ENCODE results near the gene ALK. TPM values are rescaled to one million over a fixed set of nuclear protein-coding genes. Genes with fewer than 3 reads are reported as not detected.

Gene ALK
- total RNA-seq, 1 experiment from 2014 or later = not detected

GRCh38 chr2:29783666-29784065 lies 137.7 kb downstream of the ALK start:
- Histone ChIP-seq H3K4me1 (ENCODE audit: insufficient read depth, low read length) (peaks cover 2% of the 10 kb centered on the region; the same call in 1 of the 2 replicates), H3K9me3 (ENCODE audit: control insufficient read depth, low read depth, low read length) (no peaks in the 10 kb centered on the region), H2BK15ac (ENCODE audit: low read depth, low read length) (no peak overlapping the region), H2BK12ac (ENCODE audit: insufficient read length, low read depth, low read length) (no peak overlapping the region), H4K8ac (replicated peaks; ENCODE audit: insufficient read length, low read depth, low read length) (no peak overlapping the region), H3K4me2 (ENCODE audit: insufficient read depth, insufficient read length, low read length) (no peak overlapping the region), H3K79me2 (ENCODE audit: insufficient read depth, low read length) (no peaks in the 10 kb centered on the region), H2AK5ac (ENCODE audit: insufficient read length, low read length) (no peak overlapping the region), H2BK5ac (ENCODE audit: insufficient read length, low read length) (no peak overlapping the region), H3K23ac (ENCODE audit: insufficient read length, low read depth, low read length) (no peak overlapping the region), H3K14ac (ENCODE audit: insufficient read depth, low read length) (no peak overlapping the region), H3K27ac (ENCODE audit: insufficient read length, low read depth, low read length) (no peak overlapping the region), H2BK120ac (ENCODE audit: low read depth, low read length, poor library complexity, severe bottlenecking) (no peak overlapping the region), H4K5ac (ENCODE audit: insufficient read length, low read depth, low read length) (no peak overlapping the region), H3K18ac (ENCODE audit: insufficient read length, low read depth, low read length) (no peak overlapping the region), H3K27me3 (ENCODE audit: insufficient read depth, low read length) (no peaks in the 10 kb centered on the region), H4K20me1 (ENCODE audit: control insufficient read depth, insufficient read depth, insufficient read length) (no peaks in the 10 kb centered on the region), H3K9ac (ENCODE audit: extremely low read depth, insufficient read length, low read length) (no peak overlapping the region), H3T11ph (ENCODE audit: low read length) (no peak overlapping the region), H3K4ac (ENCODE audit: low read depth, low read length) (no peak overlapping the region), H3K23me2 (ENCODE audit: insufficient read length, low read depth, low read length, poor library complexity, severe bottlenecking) (no peaks in the 10 kb centered on the region), H3K56ac (ENCODE audit: insufficient read length, low read depth, low read length) (no peak overlapping the region), H2BK20ac (ENCODE audit: low read depth, low read length, poor library complexity, severe bottlenecking) (no peak overlapping the region), H4K91ac (ENCODE audit: insufficient read length, low read depth, low read length) (no peak overlapping the region), H3K79me1 (ENCODE audit: insufficient read depth, low read depth, low read length, poor library complexity, severe bottlenecking) (no peaks in the 10 kb centered on the region), H2AFZ (ENCODE audit: low read length) (no peak overlapping the region)
- DNase-seq = no peak
- H3K36me3 Mint-ChIP-seq (ENCODE audit: insufficient read depth in 1 of 3, low read depth in 3 of 3) = no peaks in the 10 kb centered on the region
- WGBS (ENCODE audit: extremely low coverage, insufficient read length, low lambda C conversion rate) = no CpG with 5 or more reads among the region's 6 CpGs
- H3K4me1 Mint-ChIP-seq = peaks cover 11% of the 10 kb centered on the region in 2 experiments
- no peaks in the 10 kb centered on the region for H3K27me3 Mint-ChIP-seq (ENCODE audit: low read depth)
- H3K27ac Mint-ChIP-seq = no peak overlapping the region
- no peak overlapping the region for H3K4me3 Mint-ChIP-seq
- TF ChIP-seq CTCF (conservative IDR thresholded peaks at IDR 0.05) = peak; percentile 25; the same call in 1 of the 3 replicates
- no peaks in the 10 kb centered on the region for H3K9me3 Mint-ChIP-seq
